HFFc6 (cell line): ENCODE results near the gene TMEM235. TPM values are rescaled to one million over a fixed set of nuclear protein-coding genes. Genes with fewer than 3 reads are reported as not detected.

ENCODE experiments used
- DNase-seq: peaks from one replicate; pipeline ENCODE4 v3.0.0-alpha.2; 2018
- H3K27ac Mint-ChIP-seq: 2 replicates; pipeline ENCODE4 v1.8.0; 2020; ENCODE audit warnings: mild to moderate bottlenecking, mixed read lengths
- H3K27me3 Mint-ChIP-seq: 2 replicates; pipeline ENCODE4 v1.8.0; 2021; ENCODE audit warnings: mild to moderate bottlenecking, moderate library complexity, mixed read lengths; ENCODE audit not compliant: insufficient read depth
- H3K36me3 Mint-ChIP-seq: 2 replicates; pipeline ENCODE4 v1.8.0; 2021; ENCODE audit warnings: low read depth, mixed read lengths
- H3K4me1 Mint-ChIP-seq: 2 replicates; pipeline ENCODE4 v1.8.0; 2020; ENCODE audit warnings: low read depth, mixed read lengths
- H3K4me3 Mint-ChIP-seq: 2 replicates; pipeline ENCODE4 v1.8.0; 2020; ENCODE audit warnings: mild to moderate bottlenecking, moderate library complexity, mixed read lengths
- H3K9me3 Mint-ChIP-seq: 2 replicates; pipeline ENCODE4 v1.8.0; 2020; ENCODE audit warnings: mild to moderate bottlenecking, mixed read lengths
- CTCF ChIP-seq: fragments of 200-600 bp; sonication (generic); IDR thresholded peaks from 2 replicates; pipeline ENCODE4 v1.5.0; 2021; ENCODE audit warnings: antibody characterized with exemption, mild to moderate bottlenecking
- total RNA-seq, 6 experiments: library from RNA; stranded (reverse); fragmentation: NEBNext Ultra II Directional; extraction: Animal tissue kit (Norgen Biotek cat#: 25700); gene quantifications; 2 replicates in 1 of 6; 3 replicates in 5 of 6; pipeline ENCODE4 v1.2.3, GENCODE V29; 2021

Gene TMEM235
- total RNA-seq, 6 experiments from 2014 or later, result not detected

GRCh38 chr17:78226759-78227454 lies 4.5 kb upstream of the TMEM235 start:
- Mint-ChIP-seq H3K9me3 (no peaks in the 10 kb centered on the region), H3K4me3 (no peak overlapping the region), H3K27ac (no peak overlapping the region), H3K27me3 (peaks cover 13% of the 10 kb centered on the region), H3K36me3 (0 out of 2 replicates have a peak, but pooled peaks cover 5% of the 10 kb centered on the region), H3K4me1 (no peaks in the 10 kb centered on the region)
- TF ChIP-seq CTCF, result no peak
- no peak for DNase-seq

- Mint-ChIP-seq H3K27ac (no peak overlapping the region), H3K36me3 (0 out of 2 replicates have a peak, but pooled peaks cover 5% of the 10 kb centered on the region), H3K4me1 (no peaks in the 10 kb centered on the region), H3K4me3 (no peak overlapping the region), H3K9me3 (no peaks in the 10 kb centered on the region), H3K27me3 (peaks cover 17% of the 10 kb centered on the region)
- no peak for DNase-seq
- TF ChIP-seq CTCF, result no peak
Observed at GRCh38 chr17:78227455-78227916, 3.9 kb upstream of the TMEM235 start.

GRCh38 chr17:78228176-78228575 lies 3.3 kb upstream of the TMEM235 start:
- Mint-ChIP-seq H3K4me1 (no peaks in the 10 kb centered on the region), H3K36me3 (0 out of 2 replicates have a peak, but pooled peaks cover 5% of the 10 kb centered on the region), H3K9me3 (no peaks in the 10 kb centered on the region), H3K4me3 (no peak overlapping the region), H3K27ac (no peak overlapping the region), H3K27me3 (peaks cover 24% of the 10 kb centered on the region)
- no peak for TF ChIP-seq CTCF
- no peak for DNase-seq

GRCh38 chr17:78230252-78230962 lies 1.0 kb upstream of the TMEM235 start:
- Mint-ChIP-seq H3K27ac (no peak overlapping the region), H3K4me3 (no peak overlapping the region), H3K36me3 (no peaks in the 10 kb centered on the region), H3K27me3 (peaks cover 33% of the 10 kb centered on the region), H3K4me1 (no peaks in the 10 kb centered on the region), H3K9me3 (no peaks in the 10 kb centered on the region)
- no peak for DNase-seq
- TF ChIP-seq CTCF, result no peak

GRCh38 chr17:78231991-78232858 lies 794 bp downstream of the TMEM235 start:
- no peak for DNase-seq
- no peak overlapping the region for H3K27ac Mint-ChIP-seq
- no peak overlapping the region for H3K4me3 Mint-ChIP-seq
- TF ChIP-seq CTCF, result no peak
- H3K9me3 Mint-ChIP-seq, result no peaks in the 10 kb centered on the region
- peaks cover 33% of the 10 kb centered on the region for H3K27me3 Mint-ChIP-seq
- no peaks in the 10 kb centered on the region for H3K36me3 Mint-ChIP-seq
- H3K4me1 Mint-ChIP-seq, result no peaks in the 10 kb centered on the region
